RWPE2 (cell line): Measurements from ENCODE around the gene CASP4.

ENCODE experiments used
- ATAC-seq: fragments of 200-7000 bp; cut with Tn5 transposase; 3 replicates; pipeline ENCODE4 v1.9.1; 2021; ENCODE audit warnings: low read depth
- DNase-seq: peaks from one replicate; pipeline ENCODE4 v3.0.0-alpha.2; 2020; ENCODE audit warnings: low spot score
- H3K27ac ChIP-seq: fragments of 450-650 bp; 2 replicates; pipeline ENCODE4 v1.5.1; 2017; ENCODE audit warnings: mild to moderate bottlenecking; ENCODE audit not compliant: poor library complexity, severe bottlenecking
- H3K27me3 ChIP-seq: fragments of 250-450 bp; sonication (Bioruptor Pico); 2 replicates; pipeline ENCODE4 v1.5.1; 2021; ENCODE audit warnings: mild to moderate bottlenecking, moderate library complexity; ENCODE audit not compliant: insufficient read depth, poor library complexity, severe bottlenecking
- H3K36me3 ChIP-seq: fragments of 250-450 bp; sonication (Bioruptor Pico); 2 replicates; pipeline ENCODE4 v1.5.1; 2020; ENCODE audit warnings: low read depth, mild to moderate bottlenecking, moderate library complexity
- H3K4me1 ChIP-seq: fragments of 250-450 bp; sonication (Bioruptor Pico); 2 replicates; pipeline ENCODE4 v1.5.1; 2021; ENCODE audit warnings: mild to moderate bottlenecking, moderate library complexity; ENCODE audit not compliant: insufficient read depth, poor library complexity, severe bottlenecking
- H3K4me3 ChIP-seq: fragments of 250-450 bp; sonication (Bioruptor Pico); 2 replicates; pipeline ENCODE4 v1.5.1; 2021; ENCODE audit warnings: mild to moderate bottlenecking, moderate library complexity; ENCODE audit not compliant: severe bottlenecking
- H3K9me3 ChIP-seq: fragments of 250-450 bp; sonication (Bioruptor Pico); 2 replicates; pipeline ENCODE4 v1.5.1; 2021; ENCODE audit warnings: mild to moderate bottlenecking, moderate library complexity; ENCODE audit not compliant: severe bottlenecking
- TF ChIP-seq, protein P1 (sequence below): fragments of 450-650 bp; IDR thresholded peaks from one replicate; pipeline ENCODE4 v1.5.1; 2017; ENCODE audit warnings: mild to moderate bottlenecking, moderate library complexity; ENCODE audit not compliant: poor library complexity, severe bottlenecking

CASP4 gene

DNA sequence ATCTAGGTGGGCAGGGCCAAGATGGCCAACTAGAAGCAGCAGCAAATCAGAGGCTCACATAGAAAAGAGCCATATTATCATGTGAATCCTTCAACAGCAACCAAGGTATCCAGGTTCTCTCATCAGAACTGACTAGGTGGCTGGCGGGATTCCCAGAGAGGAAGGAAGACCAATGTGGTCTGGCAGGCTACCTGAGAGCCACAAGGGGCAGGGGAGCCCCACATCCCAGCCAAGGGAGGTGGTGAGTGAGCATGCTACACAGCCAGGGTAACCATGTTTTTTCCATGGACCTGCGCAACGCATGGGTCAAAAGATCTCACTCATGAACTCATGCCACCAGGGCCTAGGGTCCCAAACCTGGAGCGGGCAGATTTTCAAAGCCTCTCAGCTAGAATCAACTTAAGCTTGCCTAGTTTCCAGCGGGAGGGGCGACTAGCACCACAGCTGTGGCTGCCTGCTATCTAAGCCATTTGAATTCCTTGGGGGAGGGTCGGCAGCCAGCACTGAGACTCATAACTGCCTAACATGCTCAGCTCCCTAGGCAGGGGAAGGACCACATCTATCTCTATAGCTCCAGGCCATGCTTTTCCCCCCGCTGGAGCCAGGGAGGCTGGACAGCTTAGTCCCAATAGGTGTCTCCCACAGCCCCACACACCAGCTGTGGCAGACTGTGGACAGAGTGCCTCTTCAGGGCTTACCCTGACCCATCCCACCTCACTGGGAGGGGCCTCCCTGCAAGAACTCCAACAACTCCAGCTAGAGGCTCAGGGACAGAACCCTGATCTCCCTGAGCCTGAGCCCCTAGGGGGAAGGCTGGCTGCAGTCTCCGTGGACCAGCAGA lies 41.4 kb downstream of the CASP4 start:
- no peak overlapping the region for H3K4me3 ChIP-seq
- no peak for DNase-seq
- ATAC-seq: no peak
- no peaks in the 10 kb centered on the region for H3K27me3 ChIP-seq
- H3K9me3 ChIP-seq: no peaks in the 10 kb centered on the region
- no peak overlapping the region for H3K27ac ChIP-seq
- no peaks in the 10 kb centered on the region for H3K36me3 ChIP-seq
- H3K4me1 ChIP-seq: no peaks in the 10 kb centered on the region
- TF ChIP-seq, protein P1, sequence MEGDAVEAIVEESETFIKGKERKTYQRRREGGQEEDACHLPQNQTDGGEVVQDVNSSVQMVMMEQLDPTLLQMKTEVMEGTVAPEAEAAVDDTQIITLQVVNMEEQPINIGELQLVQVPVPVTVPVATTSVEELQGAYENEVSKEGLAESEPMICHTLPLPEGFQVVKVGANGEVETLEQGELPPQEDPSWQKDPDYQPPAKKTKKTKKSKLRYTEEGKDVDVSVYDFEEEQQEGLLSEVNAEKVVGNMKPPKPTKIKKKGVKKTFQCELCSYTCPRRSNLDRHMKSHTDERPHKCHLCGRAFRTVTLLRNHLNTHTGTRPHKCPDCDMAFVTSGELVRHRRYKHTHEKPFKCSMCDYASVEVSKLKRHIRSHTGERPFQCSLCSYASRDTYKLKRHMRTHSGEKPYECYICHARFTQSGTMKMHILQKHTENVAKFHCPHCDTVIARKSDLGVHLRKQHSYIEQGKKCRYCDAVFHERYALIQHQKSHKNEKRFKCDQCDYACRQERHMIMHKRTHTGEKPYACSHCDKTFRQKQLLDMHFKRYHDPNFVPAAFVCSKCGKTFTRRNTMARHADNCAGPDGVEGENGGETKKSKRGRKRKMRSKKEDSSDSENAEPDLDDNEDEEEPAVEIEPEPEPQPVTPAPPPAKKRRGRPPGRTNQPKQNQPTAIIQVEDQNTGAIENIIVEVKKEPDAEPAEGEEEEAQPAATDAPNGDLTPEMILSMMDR: no peak

DNA sequence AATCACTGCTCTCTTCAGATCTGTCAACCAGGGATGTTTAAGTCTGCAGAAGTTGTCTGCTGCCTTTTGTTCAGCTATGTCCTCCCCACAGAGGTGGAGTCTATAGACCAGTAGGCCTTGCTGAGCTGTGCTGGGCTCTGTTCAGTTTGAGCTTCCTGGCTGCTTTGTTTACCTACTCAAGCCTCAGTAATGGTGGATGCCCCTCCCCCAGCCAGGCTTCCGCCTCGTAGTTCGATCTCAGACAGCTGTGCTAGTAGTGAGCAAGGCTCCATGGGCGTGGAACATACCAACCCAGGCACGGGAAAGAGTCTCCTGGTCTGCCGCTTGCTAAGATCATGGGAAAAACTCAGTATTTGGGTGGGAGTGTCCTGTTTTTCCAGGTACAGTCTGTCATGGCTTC lies 42.5 kb downstream of the CASP4 start:
- TF ChIP-seq, protein P1: no peak
- Histone ChIP-seq H3K36me3 (no peaks in the 10 kb centered on the region), H3K9me3 (no peaks in the 10 kb centered on the region), H3K4me1 (no peaks in the 10 kb centered on the region), H3K27me3 (no peaks in the 10 kb centered on the region), H3K27ac (no peak overlapping the region), H3K4me3 (no peak overlapping the region)
- no peak for ATAC-seq
- DNase-seq: no peak

DNA sequence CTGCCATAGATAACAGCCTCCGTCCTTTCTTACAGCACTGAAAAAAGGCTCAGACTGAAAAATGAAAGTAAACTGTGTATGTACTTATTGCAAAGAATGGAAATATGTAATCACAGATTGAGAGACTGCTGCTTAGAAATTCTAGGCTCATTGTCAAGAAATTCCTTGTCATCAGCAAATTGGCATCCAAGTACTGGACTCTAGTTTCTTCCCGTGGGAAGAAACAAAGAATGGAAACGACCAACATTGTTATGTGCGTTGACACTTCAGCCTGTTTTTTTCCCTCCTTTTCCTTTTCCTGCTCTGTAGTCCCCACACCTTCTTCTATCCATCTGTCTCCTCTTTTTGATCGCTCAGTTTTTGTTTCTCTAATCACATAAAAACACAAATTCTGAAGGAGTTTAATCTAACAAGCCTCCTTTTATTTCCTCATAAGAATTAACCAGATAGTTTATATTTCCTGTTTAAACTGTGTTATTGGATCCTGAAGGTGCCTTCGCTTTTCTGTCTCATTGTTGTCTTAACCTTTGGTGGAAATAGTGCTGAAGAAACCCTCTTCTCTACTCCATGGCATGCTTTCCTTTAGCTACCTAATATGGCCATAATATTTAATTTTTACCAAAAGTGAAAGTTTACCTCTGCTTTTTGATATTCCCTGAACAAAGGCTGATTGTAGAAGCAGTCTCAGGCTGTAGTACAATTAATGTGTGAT lies 50.1 kb downstream of the CASP4 start:
- Histone ChIP-seq H3K27me3 (no peaks in the 10 kb centered on the region), H3K27ac (no peak overlapping the region), H3K4me1 (peaks cover 2% of the 10 kb centered on the region), H3K9me3 (no peaks in the 10 kb centered on the region), H3K4me3 (peak overlapping the region; percentile 5), H3K36me3 (no peaks in the 10 kb centered on the region)
- DNase-seq (no peak), ATAC-seq (peak; percentile 63)
- TF ChIP-seq, protein P1: no peak

DNA sequence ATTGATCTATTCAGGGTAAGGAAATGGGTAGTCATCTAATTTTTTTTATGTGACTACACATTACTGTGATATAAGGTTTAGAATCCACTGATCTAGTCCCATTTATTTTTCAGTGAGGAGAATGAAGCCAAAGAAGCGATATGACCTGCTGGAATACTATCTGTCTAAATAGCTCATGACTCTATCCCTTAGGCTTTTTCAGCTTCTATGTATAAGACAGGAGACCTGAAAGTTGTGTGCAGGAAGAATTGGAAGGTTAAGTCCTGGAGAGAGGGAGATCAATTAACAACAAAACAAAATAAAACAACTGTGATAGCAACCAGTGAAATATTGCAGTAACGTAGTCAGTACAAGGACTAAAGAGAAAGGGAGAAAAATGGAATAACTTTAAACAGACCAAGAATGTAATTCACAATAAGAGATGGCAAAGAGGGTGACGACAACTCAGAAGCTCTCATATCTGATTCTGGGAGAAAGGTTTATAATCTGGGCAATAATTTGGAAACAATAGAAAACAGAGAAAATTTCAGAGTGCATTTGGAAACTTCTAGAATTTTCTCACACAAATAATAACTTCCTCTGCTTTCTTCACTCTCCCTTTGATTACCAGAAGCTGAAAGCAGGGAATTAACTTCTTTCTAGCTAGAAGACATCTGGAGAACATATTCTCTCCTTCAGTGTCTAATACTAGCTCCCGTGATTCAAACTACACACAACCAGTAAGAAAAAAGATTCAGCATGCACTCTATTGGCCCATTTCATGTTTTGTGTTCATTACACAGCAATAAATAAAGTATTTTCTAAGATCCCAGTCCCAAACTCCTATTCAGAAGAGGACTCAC lies 50.9 kb downstream of the CASP4 start:
- H3K27ac ChIP-seq: no peak overlapping the region
- H3K27me3 ChIP-seq: no peaks in the 10 kb centered on the region
- H3K9me3 ChIP-seq: no peaks in the 10 kb centered on the region
- DNase-seq (no peak), ATAC-seq (peak; percentile 38; the same call in 2 of the 3 replicates)
- H3K4me1 ChIP-seq: peaks cover 2% of the 10 kb centered on the region
- H3K4me3 ChIP-seq: peak overlapping the region; percentile 5
- no peaks in the 10 kb centered on the region for H3K36me3 ChIP-seq
- TF ChIP-seq, protein P1: no peak
